Activated CD4-positive, alpha-beta T cell treated with anti-CD3 and anti-CD28 coated beads for 24 hours (primary cell): ENCODE results near the gene HERPUD1.

Experiments used
- DNase-seq, 2 donors: peaks; one replicate each; pipeline ENCODE4 v3.0.0-alpha.2; 2020; ENCODE audit warnings: low read depth in 2 of 2

HERPUD1 gene

DNA sequence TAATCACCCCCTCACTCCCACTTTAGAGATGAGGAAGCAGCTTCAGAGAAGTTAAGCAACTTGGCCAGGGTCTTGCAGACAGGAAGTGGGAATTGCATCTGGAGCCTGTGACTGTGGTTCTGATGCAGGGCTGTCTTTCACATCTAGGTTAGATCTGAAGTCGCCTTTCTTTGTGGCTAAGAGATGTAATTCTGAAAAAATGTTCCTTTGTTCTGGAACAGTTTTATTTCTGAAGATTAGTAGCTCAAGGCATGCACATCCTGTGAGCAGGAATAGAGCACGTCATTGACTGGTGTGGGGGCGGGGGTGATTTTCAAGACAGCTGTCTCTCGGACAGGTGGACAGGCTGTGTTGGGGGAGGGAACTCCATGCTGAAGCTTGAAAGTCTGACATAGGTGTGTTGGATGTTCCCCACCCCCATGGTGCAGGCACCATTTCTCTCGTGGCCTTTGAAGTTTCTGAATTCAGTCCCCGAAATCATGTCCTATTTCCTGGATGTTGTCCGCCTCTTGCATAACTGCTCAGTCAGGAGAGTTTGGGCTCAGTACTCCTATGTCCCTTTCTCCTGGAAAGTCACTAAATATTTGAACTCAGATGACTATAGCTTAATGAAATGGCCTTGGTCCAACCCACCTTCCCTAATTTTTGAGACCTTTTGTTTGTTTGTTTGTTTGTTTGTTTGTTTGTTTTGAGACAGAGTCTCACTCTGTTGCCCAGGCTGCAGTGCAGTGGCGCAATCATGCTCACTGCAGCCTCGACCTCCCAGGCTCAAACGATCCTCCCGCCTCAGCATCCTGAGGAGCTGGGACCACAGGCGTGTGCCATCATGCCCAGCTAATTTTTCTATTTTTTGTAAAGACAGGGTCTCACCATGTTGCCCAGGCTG, 21.0 kb upstream of the HERPUD1 start:
- DNase-seq: peak in 1 of 2 donors; percentile 33

- DNase-seq: no peak
Observed at GRCh38 chr16:56911771-56912571, 20.0 kb upstream of the HERPUD1 start.

- no peak for DNase-seq
Observed at GRCh38 chr16:56912746-56913708, 18.9 kb upstream of the HERPUD1 start.

- DNase-seq: no peak
Observed at GRCh38 chr16:56914896-56915295, 17.0 kb upstream of the HERPUD1 start.

GRCh38 chr16:56915336-56916119, 16.4 kb upstream of the HERPUD1 start:
- DNase-seq: no peak

DNA sequence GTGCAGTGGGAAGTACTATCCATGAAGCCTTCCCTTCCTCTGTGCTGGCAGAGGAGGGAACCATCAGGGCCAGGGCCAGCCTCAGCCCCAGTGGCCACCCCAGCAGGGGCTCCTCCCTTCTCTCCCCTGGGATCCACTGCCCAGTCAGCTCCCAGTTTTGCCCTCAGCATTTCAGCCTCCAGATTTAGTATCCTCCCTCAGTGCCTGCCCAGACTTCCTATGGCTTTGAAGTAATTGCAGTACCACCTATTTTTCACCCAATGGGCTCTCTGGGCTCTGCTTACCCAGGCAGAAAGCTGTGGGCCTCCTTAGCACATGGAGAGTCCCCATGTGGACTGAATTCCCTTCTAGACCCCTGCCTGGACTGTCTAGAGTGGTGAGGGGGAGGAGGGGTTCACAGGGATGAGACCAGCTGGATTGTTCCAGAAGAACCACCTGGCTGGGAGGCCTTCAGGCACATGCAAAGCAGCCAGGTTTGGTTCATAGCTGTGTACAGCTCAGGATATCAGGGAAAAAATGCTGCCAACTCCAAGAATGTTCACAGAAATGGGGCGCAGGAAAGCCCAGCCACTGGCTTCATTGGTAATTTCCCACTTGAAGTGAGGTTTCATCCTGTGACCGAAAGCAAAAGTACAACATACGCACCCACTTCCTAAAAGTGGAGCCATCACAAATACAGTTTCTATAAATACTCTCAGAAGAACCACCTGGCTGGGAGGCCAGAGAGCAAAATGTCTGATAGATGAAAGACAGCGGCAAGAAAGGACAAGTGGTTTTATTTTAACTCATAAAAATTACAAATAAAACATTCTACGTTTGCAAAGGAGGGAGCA, 15.2 kb upstream of the HERPUD1 start:
- no peak for DNase-seq

DNA sequence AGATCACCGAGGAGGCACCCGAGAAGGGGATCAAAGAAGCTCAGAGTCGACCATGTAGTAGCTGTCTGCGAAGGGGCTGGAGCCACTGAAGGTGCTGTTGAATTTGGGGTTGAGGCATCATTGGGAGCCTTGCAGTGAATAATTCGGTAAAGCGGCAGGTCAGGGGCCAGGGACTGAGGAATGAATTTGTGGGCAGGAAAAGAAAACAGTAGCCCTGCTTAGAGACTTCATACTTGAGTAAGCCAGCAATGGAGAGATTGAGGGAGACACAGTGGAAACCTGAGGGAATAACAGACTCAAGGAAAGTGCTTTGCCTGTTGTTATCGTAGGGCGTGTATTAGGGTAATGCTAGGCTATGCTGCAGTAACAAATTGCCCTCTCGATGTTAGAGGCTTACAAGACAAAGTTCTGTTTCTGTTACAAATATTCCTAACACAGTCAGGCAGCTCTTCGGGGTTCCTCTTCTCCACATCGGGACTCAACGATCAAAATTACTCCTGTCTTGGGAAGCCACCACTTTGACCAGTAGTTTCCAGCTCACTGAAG, 13.4 kb upstream of the HERPUD1 start:
- DNase-seq: no peak

GRCh38 chr16:56919099-56919800, 12.7 kb upstream of the HERPUD1 start:
- no peak for DNase-seq

- DNase-seq: no peak
Observed at GRCh38 chr16:56921571-56921970, 10.4 kb upstream of the HERPUD1 start.

GRCh38 chr16:56923481-56924091, 8.4 kb upstream of the HERPUD1 start:
- DNase-seq: no peak

- no peak for DNase-seq
Observed at GRCh38 chr16:56927471-56927870, 4.5 kb upstream of the HERPUD1 start.

DNA sequence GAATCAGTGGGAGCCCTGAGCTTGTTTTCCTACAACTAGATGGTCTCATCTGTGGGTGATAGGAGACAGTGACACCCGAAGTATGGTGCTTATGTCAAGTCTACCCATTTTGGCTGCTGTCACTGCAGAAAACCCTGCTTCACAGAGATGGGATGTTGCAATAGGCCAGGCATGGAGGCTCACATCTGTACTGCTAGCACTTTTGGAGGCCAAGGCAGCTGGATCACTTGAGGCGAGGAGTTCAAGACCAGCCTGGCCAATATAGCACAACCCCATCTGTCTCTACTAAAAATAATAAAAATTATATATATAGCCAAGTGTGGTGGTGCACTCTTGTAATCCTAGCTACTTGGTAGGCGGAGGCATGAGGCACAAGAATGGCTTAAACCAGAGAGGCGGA, 2.3 kb upstream of the HERPUD1 start:
- DNase-seq: no peak

DNA sequence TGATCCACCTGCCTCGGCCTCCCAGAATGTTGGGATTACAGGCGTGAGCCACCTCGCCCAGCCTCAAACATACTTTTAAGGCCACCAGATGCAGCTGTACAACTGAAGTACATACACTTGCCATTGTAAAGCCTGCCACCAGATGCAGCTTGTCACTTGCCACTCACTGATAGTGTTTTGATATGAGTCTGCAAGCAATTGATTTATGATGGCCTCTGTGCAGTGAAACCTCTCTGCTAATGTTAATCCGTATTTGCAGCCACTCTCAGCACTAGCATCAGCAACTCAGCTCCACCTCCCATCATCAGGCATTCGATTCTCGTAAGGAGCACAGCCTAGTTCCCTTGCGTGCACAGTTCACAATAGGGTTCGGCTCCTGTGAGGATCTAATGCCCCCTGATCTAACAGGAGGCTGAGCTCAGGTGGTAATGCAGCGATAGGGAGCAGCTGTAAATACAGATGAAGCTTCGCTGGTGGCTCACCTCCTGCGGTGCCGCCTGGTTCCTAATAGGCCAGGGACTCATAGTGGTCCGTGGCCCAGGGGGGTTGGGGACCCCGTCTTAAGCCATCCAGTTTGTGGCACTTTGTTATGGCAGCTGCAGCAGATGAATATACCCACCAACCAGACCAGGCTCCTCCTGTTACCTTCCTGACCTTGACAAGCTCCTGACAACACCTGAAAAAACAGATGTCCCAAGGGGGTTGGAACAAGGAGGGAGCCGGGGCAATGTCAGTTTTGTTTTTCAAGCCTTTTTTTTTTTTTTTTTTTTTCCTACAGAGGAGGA, 1.3 kb upstream of the HERPUD1 start:
- DNase-seq: no peak

DNA sequence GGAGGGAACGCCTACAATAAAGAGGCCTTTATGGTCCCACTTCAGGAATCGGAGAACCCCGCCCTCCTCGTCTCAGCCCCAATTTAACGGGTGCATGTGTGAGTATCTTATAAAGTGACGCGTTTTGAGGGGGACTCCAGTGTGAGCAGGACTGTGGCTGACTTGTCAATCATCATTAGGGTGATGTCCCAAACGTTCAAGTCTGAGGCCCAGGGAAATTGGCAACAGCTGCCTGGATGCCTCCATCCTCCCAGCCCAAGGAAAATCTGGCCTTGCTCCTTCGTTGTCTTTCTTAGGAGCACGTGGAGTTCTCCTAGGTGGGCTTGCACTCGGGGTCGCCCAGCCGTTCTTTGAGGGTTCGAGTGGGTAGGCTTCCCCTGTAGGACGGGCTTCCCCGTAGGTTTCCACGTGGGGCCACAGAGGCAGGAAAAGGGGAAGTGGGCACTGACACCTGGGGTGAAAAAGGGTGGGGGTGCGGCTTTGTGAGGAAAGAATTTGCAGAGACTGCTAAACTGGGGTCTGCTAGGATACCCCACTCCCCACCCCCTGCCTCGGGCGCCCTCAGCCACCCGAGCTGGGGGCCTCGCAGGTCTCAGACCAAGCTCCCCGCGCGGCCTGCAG, 561 bp upstream of the HERPUD1 start:
- no peak for DNase-seq

GRCh38 chr16:56932721-56933619, 1.0 kb downstream of the HERPUD1 start:
- no peak for DNase-seq

DNA sequence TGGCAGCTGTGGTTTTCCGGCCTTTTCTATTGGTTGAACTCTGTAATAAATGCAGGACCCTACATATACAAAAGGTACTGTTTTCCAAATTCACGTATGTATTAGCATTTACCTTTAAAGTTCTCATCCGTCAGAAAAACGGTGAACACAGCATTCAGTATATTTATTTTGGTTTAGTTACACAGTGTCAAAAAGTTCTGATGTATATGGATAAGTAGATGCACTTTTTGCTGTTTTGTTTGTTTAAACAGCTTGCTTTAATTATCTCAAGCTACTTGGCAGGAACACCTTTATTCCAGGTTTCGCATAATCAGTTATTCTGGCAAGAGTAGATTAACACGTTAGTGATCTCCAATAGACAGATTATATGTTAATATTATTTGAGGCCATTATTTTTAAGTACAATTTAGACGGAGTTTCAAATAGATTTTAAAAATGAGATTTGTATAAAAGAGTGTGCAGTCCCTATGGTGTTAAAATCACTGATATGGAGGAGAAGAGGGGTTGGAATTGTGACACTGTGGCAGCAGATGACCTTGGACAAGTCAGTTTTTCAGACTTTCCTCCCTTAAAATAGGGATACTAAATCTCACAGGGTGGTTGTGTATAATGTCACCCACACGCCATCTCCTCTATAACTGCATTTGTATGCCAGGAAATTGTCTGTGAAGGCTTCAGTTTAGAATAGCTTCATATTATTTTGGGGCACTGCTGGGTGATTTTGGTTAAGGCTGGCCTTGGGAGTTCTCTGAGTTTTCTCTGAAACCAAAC, 2.1 kb downstream of the HERPUD1 start:
- DNase-seq: no peak
